Mammary epithelial cell (primary cell): ENCODE results near the gene INHBC.

Experiments used
- EZH2 ChIP-seq: IDR thresholded peaks from 2 replicates; pipeline ENCODE4 v1.6.1; 2012; ENCODE audit warnings: low read length, inconsistent platforms, borderline replicate concordance
- TF ChIP-seq, protein P1 (sequence below), 2 donors: IDR thresholded peaks in 1 of 2; conservative IDR thresholded peaks in 1 of 2; 2 replicates each; pipeline ENCODE4 v1.5.1; 2011 to 2012; ENCODE audit warnings: inconsistent platforms in 2 of 2, low read length in 2 of 2, mild to moderate bottlenecking in 2 of 2, control low read depth in 1 of 2, low read depth in 1 of 2; ENCODE audit not compliant: insufficient read depth in 1 of 2; ENCODE audit errors: extremely low read depth in 1 of 2

DNA sequence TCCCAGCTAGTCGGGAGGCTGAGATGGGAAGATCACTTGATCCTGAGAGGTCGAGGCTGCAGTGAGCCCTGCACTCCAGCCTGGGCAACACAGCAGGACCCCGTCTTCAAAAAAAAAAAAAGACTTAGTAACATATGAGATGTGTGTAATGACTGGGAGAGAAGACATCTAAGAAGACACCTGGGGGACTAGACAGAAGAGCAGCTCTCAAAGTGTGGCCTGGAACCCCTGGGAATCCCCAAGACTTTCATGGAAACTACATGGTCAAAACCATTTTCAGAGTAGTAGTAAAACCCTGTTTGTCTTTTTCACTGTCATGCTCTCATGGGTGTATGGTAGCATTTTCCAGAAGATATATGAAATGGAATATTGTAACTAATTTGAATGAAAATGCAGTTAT is 49.0 kb upstream of the INHBC start:
- TF ChIP-seq, protein P1, sequence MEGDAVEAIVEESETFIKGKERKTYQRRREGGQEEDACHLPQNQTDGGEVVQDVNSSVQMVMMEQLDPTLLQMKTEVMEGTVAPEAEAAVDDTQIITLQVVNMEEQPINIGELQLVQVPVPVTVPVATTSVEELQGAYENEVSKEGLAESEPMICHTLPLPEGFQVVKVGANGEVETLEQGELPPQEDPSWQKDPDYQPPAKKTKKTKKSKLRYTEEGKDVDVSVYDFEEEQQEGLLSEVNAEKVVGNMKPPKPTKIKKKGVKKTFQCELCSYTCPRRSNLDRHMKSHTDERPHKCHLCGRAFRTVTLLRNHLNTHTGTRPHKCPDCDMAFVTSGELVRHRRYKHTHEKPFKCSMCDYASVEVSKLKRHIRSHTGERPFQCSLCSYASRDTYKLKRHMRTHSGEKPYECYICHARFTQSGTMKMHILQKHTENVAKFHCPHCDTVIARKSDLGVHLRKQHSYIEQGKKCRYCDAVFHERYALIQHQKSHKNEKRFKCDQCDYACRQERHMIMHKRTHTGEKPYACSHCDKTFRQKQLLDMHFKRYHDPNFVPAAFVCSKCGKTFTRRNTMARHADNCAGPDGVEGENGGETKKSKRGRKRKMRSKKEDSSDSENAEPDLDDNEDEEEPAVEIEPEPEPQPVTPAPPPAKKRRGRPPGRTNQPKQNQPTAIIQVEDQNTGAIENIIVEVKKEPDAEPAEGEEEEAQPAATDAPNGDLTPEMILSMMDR (conservative IDR thresholded peaks at IDR 0.05 in 1 of 2, IDR thresholded peaks at IDR 0.05 in 1 of 2; ENCODE audit: extremely low read depth in 1 of 2, insufficient read depth in 1 of 2, low read depth in 1 of 2, low read length in 2 of 2), result no peak
- no peak for TF ChIP-seq EZH2
